Heart right ventricle (tissue), 16 donors: ENCODE results near the gene NHS. TPM values are rescaled to one million over a fixed set of nuclear protein-coding genes. Genes with fewer than 3 reads are reported as not detected.

ENCODE experiments used
- ATAC-seq, 8 donors: fragments of 200-7000 bp; cut with Tn5 transposase; one replicate each; pipeline ENCODE4 v1.9.1; 2020; ENCODE audit warnings: mild to moderate bottlenecking in 8 of 8, moderate library complexity in 8 of 8, moderate number of reproducible peaks in 1 of 8
- DNase-seq, 2 donors: peaks; one replicate each; pipeline ENCODE4 v3.0.0-alpha.2; 2020
- H3K27ac ChIP-seq, 10 donors: fragments of 200-600 bp; sonication (generic) in 2 of 10; one replicate each; pipeline versions ENCODE4 v1.5.0 to v1.8.0; 2020 to 2022; ENCODE audit warnings: mild to moderate bottlenecking in 3 of 10
- H3K27me3 ChIP-seq, 7 donors: fragments of 200-600 bp; one replicate each; pipeline ENCODE4 v1.8.0; 2021 to 2022; ENCODE audit warnings: mild to moderate bottlenecking in 2 of 7
- H3K36me3 ChIP-seq, 9 donors: fragments of 200-600 bp; sonication (generic) in 1 of 9; one replicate each; pipeline versions ENCODE4 v1.5.0 to v1.8.0; 2020 to 2022; ENCODE audit warnings: mild to moderate bottlenecking in 2 of 9
- H3K4me1 ChIP-seq, 9 donors: fragments of 200-600 bp; sonication (generic) in 1 of 9; one replicate each; pipeline versions ENCODE4 v1.5.0 to v1.8.0; 2020 to 2022; ENCODE audit warnings: mild to moderate bottlenecking in 4 of 9
- H3K4me3 ChIP-seq, 10 donors: fragments of 200-600 bp; sonication (generic) in 2 of 10; one replicate each; pipeline versions ENCODE4 v1.5.0 to v1.8.0; 2020 to 2022; ENCODE audit warnings: mild to moderate bottlenecking in 7 of 10, moderate library complexity in 2 of 10
- H3K9me3 ChIP-seq, 11 donors: fragments of 200-600 bp in 10 of 11; sonication (generic) in 2 of 11; one replicate each; pipeline versions ENCODE4 v1.5.0 to v1.8.0; 2013 to 2022; ENCODE audit warnings: mild to moderate bottlenecking in 2 of 11, control low read depth in 1 of 11, moderate library complexity in 1 of 11
- CTCF ChIP-seq, 9 donors: fragments of 200-600 bp; sonication (generic) in 2 of 9; IDR thresholded peaks; one replicate each; pipeline versions ENCODE4 v1.5.0 to v1.8.0; 2021 to 2022; ENCODE audit warnings: antibody characterized with exemption in 9 of 9, mild to moderate bottlenecking in 5 of 9, moderate library complexity in 1 of 9
- WGBS, 2 donors: extraction: QIAGEN DNeasy Blood & Tissue Kit; methylation state at CpG; one replicate each; pipeline ENCODE4 v1.1.7; 2013; ENCODE audit warnings: inconsistent platforms in 1 of 2; 5-methylcytosine and 5-hydroxymethylcytosine counted together
- intact Hi-C, 10 donors: fragments of 100-400 bp; cut with DNase I; formaldehyde crosslinking; loops; one replicate each; pipeline versions ENCODE4 v1.11.1 to v1.14.2; 2022
- polyA plus RNA-seq, 2 donors: library from polyadenylated mRNA; stranded (reverse); fragments of 200-250 nt; gene quantifications; one replicate each; pipeline ENCODE4 v1.2.3, GENCODE V29; 2013
- total RNA-seq, 10 donors: library from RNA; stranded (reverse); fragmentation: NEBNext Ultra II Directional in 3 of 10; extraction: Animal tissue kit (Norgen Biotek cat#: 25700) in 3 of 10; gene quantifications; one replicate each; pipeline versions ENCODE4 v1.2.1 to v1.2.4, GENCODE V29; 2021 to 2023
- donor health status: Arrhythmogenic right ventricular cardiomyopathy.
- donor health status: ischemic (EF 13 %, LVEDD 7.1; RV severe dilation, severe dysfunction).
- donor health status: healthy with polysubstance abuse.
- donor health status: DM: no; HTN: yes; CAD: no.
- donor health status: DM: no; HTN: no; CAD: no.
- donor health status: ischemic (EF 25% LVEDD 6.9; RV normal size, moderate dysfunction).
- donor health status: ischemic (EF 25% LVEDD 5.7; RV mildly dilated, moderate dysfunction).
- donor health status: healthy.
- donor health status: DM: yes; HTN: yes; CAD: no.
- donor health status: Ischemic cardiomyopathy.
- donor health status: ischemic (EF 35%, LVEDD 5.7; RV mildly dilated, moderate dysfunction).
- donor health status: nonischemic (EF 11% LVEDD 7.7; RV severe dilation, severe dysfunction).
- donor health status: DM: yes; HTN: yes; CAD: no.
- donor health status: PGD.
- donor health status: ischemic (EF 29% LVEDD 5.4; RV normal size, mild dysfunction).
- donor health status: nonischemic (EF 23%, LVEDD 6.1; RV moderate dilation, normal function).

NHS gene
- total and polyA plus RNA-seq, 12 donors: 0.20 to 2.7 (median 1.2) TPM

DNA sequence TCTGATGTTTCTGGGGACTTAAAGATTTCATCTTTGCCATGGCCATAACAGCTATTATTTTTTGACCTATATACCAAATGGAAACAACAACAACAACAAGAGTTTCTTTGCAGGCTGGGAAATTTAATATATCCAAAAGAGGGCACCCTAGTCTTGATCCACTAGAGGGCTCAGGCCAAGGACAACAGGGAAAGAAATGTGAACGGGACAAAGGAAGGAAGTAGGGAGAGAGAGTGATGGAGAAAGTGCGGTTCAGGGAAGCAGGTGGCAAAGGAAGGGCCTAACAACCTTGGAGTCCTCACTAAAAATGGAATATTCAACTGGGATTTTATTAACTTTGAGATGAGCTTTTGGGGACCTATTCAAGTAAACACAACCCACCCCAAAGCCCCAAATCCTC lies 294.5 kb downstream of the NHS start:
- Histone ChIP-seq H3K27ac (no peak overlapping the region), H3K4me1 (no peaks in the 10 kb centered on the region), H3K36me3 (no peaks in the 10 kb centered on the region), H3K27me3 (peaks cover 0 to 11% (median 0%) of the 10 kb centered on the region in 7 donors), H3K4me3 (no peak overlapping the region), H3K9me3 (no peaks in the 10 kb centered on the region)
- WGBS, 2 donors: 42 to 53% methylated on average over 2 of the region's 2 CpGs
- intact Hi-C loops: no loop called here
- ATAC-seq (no peak), DNase-seq (no peak)
- TF ChIP-seq CTCF (IDR thresholded peaks at IDR 0.05): no peak

- Histone ChIP-seq H3K4me1 (no peaks in the 10 kb centered on the region), H3K27me3 (peaks cover 0 to 11% (median 0%) of the 10 kb centered on the region in 7 donors), H3K9me3 (no peaks in the 10 kb centered on the region), H3K27ac (no peak overlapping the region), H3K4me3 (no peak overlapping the region), H3K36me3 (no peaks in the 10 kb centered on the region)
- DNase-seq: no peak
- intact Hi-C loops: no loop called here
- WGBS, 2 donors: 92 to 100% methylated on average over 1 of the region's 1 CpG
- no peak for ATAC-seq
- no peak for TF ChIP-seq CTCF (IDR thresholded peaks at IDR 0.05)
Measured at GRCh38 chrX:17669891-17670290, 294.9 kb downstream of the NHS start.

DNA sequence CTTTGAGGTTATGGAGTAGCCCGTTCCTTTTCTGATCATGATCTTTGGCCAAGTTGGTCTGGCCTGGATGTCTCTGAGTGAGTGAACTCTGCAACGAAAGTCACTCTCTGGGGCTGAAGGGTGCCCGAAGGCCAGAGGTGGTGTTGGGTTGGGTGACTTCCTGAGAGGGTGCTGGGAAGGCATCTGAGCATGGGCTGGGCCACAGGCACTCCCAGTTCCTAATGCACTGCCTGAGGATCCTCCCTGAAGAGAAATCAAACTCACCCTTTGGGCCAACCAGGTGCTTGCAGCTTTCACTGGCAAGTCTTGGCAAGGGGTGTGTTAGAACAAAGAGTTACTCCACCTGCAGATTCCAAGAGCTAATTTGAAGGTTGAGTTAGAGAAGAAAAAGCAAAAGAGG lies 295.9 kb downstream of the NHS start:
- Histone ChIP-seq H3K4me1 (no peaks in the 10 kb centered on the region), H3K4me3 (no peak overlapping the region), H3K9me3 (no peaks in the 10 kb centered on the region), H3K36me3 (no peaks in the 10 kb centered on the region), H3K27me3 (peaks cover 0 to 6% (median 0%) of the 10 kb centered on the region in 7 donors), H3K27ac (no peak overlapping the region)
- 95 to 100% methylated on average over 2 to 3 of the region's 3 CpGs for WGBS, 2 donors
- ATAC-seq: no peak
- intact Hi-C loops: no loop called here
- no peak for TF ChIP-seq CTCF (IDR thresholded peaks at IDR 0.05)
- no peak for DNase-seq

DNA sequence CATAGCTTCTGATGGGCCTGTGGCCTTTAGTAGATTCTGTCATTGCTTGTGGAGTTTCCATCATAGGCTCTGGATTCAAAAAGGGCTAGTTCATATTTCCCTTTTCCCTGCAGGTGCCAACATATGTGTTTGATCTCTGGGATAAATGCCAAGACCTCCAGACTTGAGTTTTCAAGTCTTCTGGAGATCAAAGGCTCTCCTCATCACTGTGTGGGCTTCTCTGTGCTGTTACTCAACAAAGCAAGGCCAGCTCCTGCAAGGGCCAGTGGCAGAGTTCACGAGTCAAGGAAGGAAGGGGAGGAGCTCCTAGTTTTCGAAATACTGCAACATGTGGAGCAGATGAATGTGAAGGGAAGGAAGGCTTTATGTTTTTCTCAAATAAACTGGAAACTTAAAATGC lies 299.6 kb downstream of the NHS start:
- Histone ChIP-seq H3K9me3 (no peaks in the 10 kb centered on the region), H3K4me1 (no peaks in the 10 kb centered on the region), H3K4me3 (no peak overlapping the region), H3K36me3 (no peaks in the 10 kb centered on the region), H3K27ac (no peak overlapping the region), H3K27me3 (no peaks in the 10 kb centered on the region)
- no peak for TF ChIP-seq CTCF (IDR thresholded peaks at IDR 0.05)
- 29 to 62% methylated on average over 2 of the region's 2 CpGs for WGBS, 2 donors
- intact Hi-C loops: no loop called here
- no peak for ATAC-seq
- DNase-seq: no peak

GRCh38 chrX:17679261-17679660 lies 304.3 kb downstream of the NHS start:
- no peak overlapping the region for H3K4me3 ChIP-seq
- DNase-seq: no peak
- no peaks in the 10 kb centered on the region for H3K4me1 ChIP-seq
- no peak overlapping the region for H3K27ac ChIP-seq
- H3K9me3 ChIP-seq: no peaks in the 10 kb centered on the region
- H3K27me3 ChIP-seq: peaks cover 0 to 9% (median 0%) of the 10 kb centered on the region in 7 donors
- ATAC-seq: no peak
- H3K36me3 ChIP-seq: no peaks in the 10 kb centered on the region
- TF ChIP-seq CTCF (IDR thresholded peaks at IDR 0.05): no peak
- intact Hi-C loops: no loop called here
